Measurements from ENCODE around the gene OR52J3.

OR52J3 gene

DNA sequence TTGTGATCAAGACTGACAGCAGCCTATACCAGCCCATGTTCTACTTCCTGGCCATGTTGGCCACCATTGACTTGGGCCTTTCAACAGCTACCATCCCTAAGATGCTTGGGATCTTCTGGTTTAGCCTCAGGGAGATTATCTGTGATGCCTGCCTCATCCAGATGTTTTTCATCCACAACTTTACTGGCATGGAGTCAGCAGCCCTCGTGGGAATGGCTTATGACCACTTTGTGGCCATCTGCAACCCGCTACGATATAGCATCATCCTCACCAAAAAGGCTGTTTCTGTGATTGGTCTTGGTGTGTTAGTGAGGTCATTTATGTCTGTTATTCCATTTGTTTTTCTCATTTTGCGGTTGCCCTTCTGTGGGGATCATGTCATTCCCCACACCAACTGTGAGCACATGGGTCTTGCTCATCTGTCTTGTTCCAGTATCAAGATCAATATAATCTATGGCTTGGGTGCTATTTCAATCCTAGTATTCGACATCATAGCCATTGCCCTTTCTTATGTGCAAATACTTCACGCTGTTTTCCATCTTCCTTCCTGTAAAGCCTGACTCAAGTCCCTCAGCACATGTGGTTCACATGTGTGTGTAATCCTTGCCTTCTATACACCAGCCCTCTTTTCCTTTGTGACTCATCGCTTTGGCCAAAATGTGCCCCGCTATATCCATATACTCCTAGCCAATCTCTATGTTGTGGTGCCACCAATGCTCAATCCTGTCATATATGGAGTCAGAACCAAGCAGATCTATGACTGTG lies 46.7 kb downstream of the OR52J3 start:
- no peak for DNase-seq (ENCODE audit: low read depth in 2 of 2, low spot score in 1 of 2)

DNA sequence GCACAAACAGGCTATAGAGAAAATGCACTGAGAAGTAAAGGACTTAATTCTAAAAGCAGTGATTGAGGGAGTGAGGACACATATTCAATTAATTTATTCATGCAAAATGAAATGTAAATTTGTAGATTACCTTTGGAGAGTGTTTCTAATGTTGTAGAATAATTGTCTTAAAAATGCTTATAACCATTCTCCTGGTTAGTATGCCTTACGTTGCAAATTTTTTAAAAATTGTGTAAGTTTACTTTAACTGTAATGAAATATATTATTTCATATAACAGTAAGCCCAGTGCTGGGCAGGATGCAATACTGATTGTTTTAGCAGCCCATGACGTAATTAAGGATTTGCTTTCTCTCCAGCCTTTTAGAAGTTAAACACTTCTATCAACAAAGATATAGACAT lies 49.7 kb downstream of the OR52J3 start:
- no peak for DNase-seq (ENCODE audit: low read depth in 2 of 2, low spot score in 1 of 2)

Measured in stimulated activated CD8-positive, alpha-beta memory T cell treated with anti-CD3 and anti-CD28 coated beads, Interleukin-4, amount 100 ng/mL, for 4 hours (primary cell).